Measurements from ENCODE around the gene GJB2.

GJB2 gene

DNA sequence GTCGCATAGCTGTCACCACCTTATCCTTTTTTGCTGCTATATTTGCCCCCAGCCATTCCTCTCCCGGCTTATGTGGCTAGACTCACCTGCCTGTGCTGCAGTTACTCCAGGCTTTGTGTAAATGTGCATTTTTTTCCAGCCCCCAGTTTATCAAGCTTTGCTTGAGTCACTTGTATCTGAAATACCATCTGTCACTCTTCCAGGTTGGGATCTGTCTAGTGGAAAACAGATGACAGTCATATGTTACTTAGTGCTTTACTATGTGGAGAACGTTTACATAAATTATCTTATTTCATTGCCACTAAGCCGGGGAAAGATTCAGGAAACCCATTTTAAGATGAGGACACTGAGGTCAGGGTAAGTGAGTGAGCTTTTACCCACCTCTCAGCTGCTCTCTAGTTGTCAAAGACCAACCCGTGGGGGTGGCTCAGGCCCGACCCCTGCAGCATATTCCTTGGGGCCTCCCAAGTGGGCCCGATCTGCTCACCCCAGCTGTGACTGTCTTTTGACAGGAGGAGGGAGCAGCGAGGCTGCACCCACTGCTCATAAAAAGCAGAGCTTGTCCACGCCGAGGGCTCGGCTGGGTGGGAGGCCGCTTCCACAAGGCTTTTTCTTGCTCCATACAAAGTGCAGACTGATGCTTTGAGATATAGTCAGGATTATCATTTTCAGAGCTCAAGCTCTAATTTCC, 7.2 kb downstream of the GJB2 start:
- H3K9ac ChIP-seq: no peak overlapping the region
- H3K4me3 ChIP-seq (ENCODE audit: low read depth, low read length): no peak overlapping the region
- H3K4me2 ChIP-seq (ENCODE audit: low read length): no peak overlapping the region
- H3K4me1 ChIP-seq: no peaks in the 10 kb centered on the region
- no peak overlapping the region for H3K27ac ChIP-seq
- TF ChIP-seq, protein P1, sequence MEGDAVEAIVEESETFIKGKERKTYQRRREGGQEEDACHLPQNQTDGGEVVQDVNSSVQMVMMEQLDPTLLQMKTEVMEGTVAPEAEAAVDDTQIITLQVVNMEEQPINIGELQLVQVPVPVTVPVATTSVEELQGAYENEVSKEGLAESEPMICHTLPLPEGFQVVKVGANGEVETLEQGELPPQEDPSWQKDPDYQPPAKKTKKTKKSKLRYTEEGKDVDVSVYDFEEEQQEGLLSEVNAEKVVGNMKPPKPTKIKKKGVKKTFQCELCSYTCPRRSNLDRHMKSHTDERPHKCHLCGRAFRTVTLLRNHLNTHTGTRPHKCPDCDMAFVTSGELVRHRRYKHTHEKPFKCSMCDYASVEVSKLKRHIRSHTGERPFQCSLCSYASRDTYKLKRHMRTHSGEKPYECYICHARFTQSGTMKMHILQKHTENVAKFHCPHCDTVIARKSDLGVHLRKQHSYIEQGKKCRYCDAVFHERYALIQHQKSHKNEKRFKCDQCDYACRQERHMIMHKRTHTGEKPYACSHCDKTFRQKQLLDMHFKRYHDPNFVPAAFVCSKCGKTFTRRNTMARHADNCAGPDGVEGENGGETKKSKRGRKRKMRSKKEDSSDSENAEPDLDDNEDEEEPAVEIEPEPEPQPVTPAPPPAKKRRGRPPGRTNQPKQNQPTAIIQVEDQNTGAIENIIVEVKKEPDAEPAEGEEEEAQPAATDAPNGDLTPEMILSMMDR (IDR thresholded peaks at IDR 0.05): no peak
- H2AFZ ChIP-seq: no peak overlapping the region
- H3K36me3 ChIP-seq (ENCODE audit: control insufficient read depth, insufficient read depth, low read length): no peaks in the 10 kb centered on the region
- no peaks in the 10 kb centered on the region for H3K9me3 ChIP-seq (ENCODE audit: control insufficient read depth, low read length)
- H3K79me2 ChIP-seq: no peaks in the 10 kb centered on the region
- H3K27me3 ChIP-seq (ENCODE audit: control insufficient read depth, insufficient read depth, low read length): no peaks in the 10 kb centered on the region

DNA sequence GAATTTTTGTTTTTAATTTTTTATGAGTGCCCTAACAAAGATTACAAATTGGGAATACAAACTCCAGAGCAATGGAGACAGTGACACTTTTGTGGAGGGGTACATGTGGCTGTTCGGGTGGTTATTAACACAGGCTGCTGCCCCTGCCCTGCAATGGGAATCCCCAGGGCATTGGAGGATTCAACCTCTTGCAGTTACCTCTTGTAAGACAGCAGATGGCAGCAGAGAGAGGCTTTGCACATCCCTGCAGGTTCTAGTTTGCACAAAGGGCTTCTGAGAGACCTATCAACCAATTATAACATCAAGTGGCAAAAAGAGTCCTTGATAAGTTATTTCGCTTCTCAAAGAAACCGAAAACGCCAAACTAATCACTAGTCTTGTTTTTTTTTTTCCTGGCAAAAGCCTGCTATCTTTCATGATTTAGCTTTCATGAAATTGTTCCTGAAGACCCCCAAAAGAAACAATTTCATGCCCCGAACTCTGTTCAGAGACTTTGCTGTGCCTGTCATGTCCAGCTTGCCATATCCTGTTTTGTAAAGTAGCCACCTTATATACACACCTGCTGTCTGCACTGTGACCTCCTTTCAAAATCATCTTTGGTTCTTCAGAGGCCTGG, 10.4 kb downstream of the GJB2 start:
- Histone ChIP-seq H3K79me2 (no peaks in the 10 kb centered on the region), H3K36me3 (ENCODE audit: control insufficient read depth, insufficient read depth, low read length) (no peaks in the 10 kb centered on the region), H3K27ac (no peak overlapping the region), H3K27me3 (ENCODE audit: control insufficient read depth, insufficient read depth, low read length) (no peaks in the 10 kb centered on the region), H3K9me3 (ENCODE audit: control insufficient read depth, low read length) (no peaks in the 10 kb centered on the region), H3K4me1 (no peaks in the 10 kb centered on the region), H3K9ac (no peak overlapping the region), H3K4me2 (ENCODE audit: low read length) (no peak overlapping the region), H2AFZ (no peak overlapping the region), H3K4me3 (ENCODE audit: low read depth, low read length) (no peak overlapping the region)
- TF ChIP-seq, protein P1 (IDR thresholded peaks at IDR 0.05): peak; percentile 59

DNA sequence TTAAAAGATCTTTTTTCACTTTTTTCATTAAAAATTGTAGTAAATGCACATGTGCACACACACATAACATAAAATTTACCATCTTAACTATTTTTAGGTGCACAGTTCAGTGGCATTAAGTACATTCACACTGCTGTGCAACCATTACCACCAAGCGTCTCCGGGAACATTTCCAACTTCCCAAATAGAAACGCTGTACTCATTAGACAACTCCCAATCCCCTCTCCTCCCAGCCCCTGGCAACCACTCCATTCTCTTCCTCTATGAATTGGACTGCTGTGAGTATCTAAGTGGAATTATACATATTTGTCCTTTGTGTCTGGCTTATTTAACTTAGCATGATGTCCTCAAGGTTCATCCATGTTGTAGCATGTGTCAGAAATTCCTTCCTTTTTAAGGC, 11.6 kb downstream of the GJB2 start:
- Histone ChIP-seq H3K4me3 (ENCODE audit: low read depth, low read length) (no peak overlapping the region), H3K4me1 (no peaks in the 10 kb centered on the region), H2AFZ (no peak overlapping the region), H3K36me3 (ENCODE audit: control insufficient read depth, insufficient read depth, low read length) (no peaks in the 10 kb centered on the region), H3K4me2 (ENCODE audit: low read length) (no peak overlapping the region), H3K27me3 (ENCODE audit: control insufficient read depth, insufficient read depth, low read length) (no peaks in the 10 kb centered on the region), H3K9me3 (ENCODE audit: control insufficient read depth, low read length) (no peaks in the 10 kb centered on the region), H3K79me2 (no peaks in the 10 kb centered on the region), H3K9ac (no peak overlapping the region), H3K27ac (no peak overlapping the region)
- TF ChIP-seq, protein P1 (IDR thresholded peaks at IDR 0.05): no peak

DNA sequence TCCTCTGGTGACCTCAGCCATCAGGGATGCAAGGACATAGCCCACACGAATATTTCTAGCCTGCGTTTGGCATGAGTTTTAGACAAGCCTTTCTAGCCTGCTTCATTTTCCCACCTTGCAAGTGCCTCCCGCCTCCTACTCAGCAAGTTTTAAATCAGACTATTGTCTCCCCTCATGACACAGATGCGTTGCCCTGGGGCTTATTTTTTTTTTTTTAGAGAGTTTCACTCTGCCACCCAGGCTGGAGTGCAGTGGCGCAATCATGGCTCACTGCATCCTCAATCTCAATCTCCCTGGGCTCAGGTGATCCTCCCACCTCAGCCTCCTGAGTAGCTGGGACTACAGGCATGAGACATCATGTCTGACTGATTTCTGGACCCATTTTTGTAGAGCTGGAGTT, 14.6 kb downstream of the GJB2 start:
- Histone ChIP-seq H3K27ac (no peak overlapping the region), H3K4me3 (ENCODE audit: low read depth, low read length) (no peak overlapping the region), H3K9ac (no peak overlapping the region), H2AFZ (no peak overlapping the region), H3K4me1 (no peaks in the 10 kb centered on the region), H3K4me2 (ENCODE audit: low read length) (no peak overlapping the region), H3K27me3 (ENCODE audit: control insufficient read depth, insufficient read depth, low read length) (no peaks in the 10 kb centered on the region), H3K9me3 (ENCODE audit: control insufficient read depth, low read length) (no peaks in the 10 kb centered on the region), H3K79me2 (no peaks in the 10 kb centered on the region), H3K36me3 (ENCODE audit: control insufficient read depth, insufficient read depth, low read length) (no peaks in the 10 kb centered on the region)
- TF ChIP-seq, protein P1 (IDR thresholded peaks at IDR 0.05): no peak

All from parathyroid adenoma (tissue), 2 donors.